Sigmoid colon (tissue), 7 donors: ENCODE measurements around the gene CT83. TPM values are rescaled to one million over a fixed set of nuclear protein-coding genes. Genes with fewer than 3 reads are reported as not detected.
A peak's percentile ranks its signal among the peaks of the same experiment; 100 is the strongest.

Experiments used
- DNase-seq: peaks from one replicate; pipeline ENCODE4 v3.0.0-alpha.2; 2019
- H3K27ac ChIP-seq, 4 donors: fragments of 200-600 bp; sonication (generic); one replicate each; pipeline ENCODE4 v1.5.1; 2016 to 2019; ENCODE audit warnings: mild to moderate bottlenecking in 1 of 4
- H3K27me3 ChIP-seq, 3 donors: fragments of 200-600 bp; sonication (generic); one replicate each; pipeline ENCODE4 v1.5.1; 2019; ENCODE audit warnings: mild to moderate bottlenecking in 1 of 3
- H3K36me3 ChIP-seq, 4 donors: fragments of 200-600 bp; sonication (generic); one replicate each; pipeline ENCODE4 v1.5.1; 2016 to 2019
- H3K4me1 ChIP-seq, 4 donors: fragments of 200-600 bp; sonication (generic); one replicate each; pipeline ENCODE4 v1.5.1; 2017 to 2019
- H3K4me3 ChIP-seq, 4 donors: fragments of 200-600 bp; sonication (generic); one replicate each; pipeline ENCODE4 v1.5.1; 2017 to 2019; ENCODE audit warnings: mild to moderate bottlenecking in 2 of 4, moderate library complexity in 1 of 4
- H3K9me3 ChIP-seq, 4 donors: fragments of 200-600 bp in 3 of 4; sonication (generic) in 3 of 4; one replicate each; pipeline versions ENCODE4 v1.5.1 to v1.6.1; 2013 to 2019
- EP300 ChIP-seq, 4 donors: sonication (generic); formaldehyde crosslinking; IDR thresholded peaks; one replicate each; pipeline ENCODE4 v1.6.1; 2017; ENCODE audit warnings: antibody characterized with exemption in 4 of 4
- POLR2A ChIP-seq, 2 donors: fragments of 450-650 bp; IDR thresholded peaks; one replicate each; pipeline ENCODE4 v1.6.1; 2016; ENCODE audit warnings: antibody characterized with exemption in 2 of 2, mild to moderate bottlenecking in 2 of 2, moderate library complexity in 2 of 2
- POLR2AphosphoS5 ChIP-seq, 4 donors: sonication (generic); formaldehyde crosslinking; IDR thresholded peaks; one replicate each; pipeline ENCODE4 v1.6.1; 2017; ENCODE audit warnings: antibody characterized with exemption in 4 of 4
- WGBS, 2 donors: extraction: QIAGEN DNeasy Blood & Tissue Kit; methylation state at CpG; one replicate each; pipeline ENCODE4 v1.1.7; 2013; 5-methylcytosine and 5-hydroxymethylcytosine counted together
- intact Hi-C: fragments of 100-400 bp; cut with DNase I; formaldehyde crosslinking; loops from one replicate; pipeline ENCODE4 v1.15.1; 2023
- polyA plus RNA-seq, 3 donors: library from polyadenylated mRNA; stranded (reverse); fragments of 200-250 nt; gene quantifications; one replicate each; pipeline ENCODE4 v1.2.3, GENCODE V29; 2013
- total RNA-seq, 4 donors: library from RNA; depleted of rRNA; stranded (reverse); fragments of >200 nt; gene quantifications; one replicate each; pipeline ENCODE4 v1.1.0, GENCODE V29; 2016
- TF ChIP-seq, protein P1 (sequence below), 4 experiments: fragments of 450-650 bp in 3 of 4; fragments of 200-600 bp in 1 of 4; IDR thresholded peaks; one replicate each; pipeline ENCODE4 v1.5.1; 2016 to 2019; ENCODE audit warnings: antibody characterized with exemption in 4 of 4, mild to moderate bottlenecking in 3 of 4, moderate library complexity in 2 of 4
- donor health status: healthy with polysubstance abuse.
- donor health status: Bipolar disorder and iron deficiency.
- donor health status: healthy.

CT83 gene, protein sequence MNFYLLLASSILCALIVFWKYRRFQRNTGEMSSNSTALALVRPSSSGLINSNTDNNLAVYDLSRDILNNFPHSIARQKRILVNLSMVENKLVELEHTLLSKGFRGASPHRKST
- total RNA-seq (not detected), polyA plus RNA-seq (not detected)

DNA sequence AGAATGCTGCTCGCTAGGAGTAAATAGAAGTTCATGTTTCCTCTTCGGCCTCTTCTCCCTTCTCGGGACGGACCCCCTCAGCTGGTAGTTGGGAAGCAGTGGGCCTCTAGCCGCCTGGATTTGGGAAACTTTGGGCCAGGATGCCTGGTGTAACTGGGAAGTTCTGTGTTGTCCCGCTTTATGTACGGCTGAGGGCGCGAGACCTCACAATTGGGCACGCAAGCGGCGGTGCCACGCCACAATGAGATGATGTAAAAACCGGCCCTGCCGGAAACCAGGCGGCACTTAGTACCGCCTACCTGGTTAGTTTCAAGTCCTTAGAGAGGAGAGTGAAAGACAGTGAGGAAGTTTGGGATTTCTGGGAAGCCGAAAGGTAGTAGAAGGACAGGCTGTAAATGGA, at the start of gene CT83:
Gene CT83 (minus strand): TSS at position 155 of the 400 bp plus-strand sequence. CDS start 120 bp downstream, at position 35.
- WGBS, 2 donors, result 95 to 97% methylated on average over 18 of the region's 18 CpGs
- TF ChIP-seq POLR2AphosphoS5 (IDR thresholded peaks at IDR 0.05), result no peak

DNA sequence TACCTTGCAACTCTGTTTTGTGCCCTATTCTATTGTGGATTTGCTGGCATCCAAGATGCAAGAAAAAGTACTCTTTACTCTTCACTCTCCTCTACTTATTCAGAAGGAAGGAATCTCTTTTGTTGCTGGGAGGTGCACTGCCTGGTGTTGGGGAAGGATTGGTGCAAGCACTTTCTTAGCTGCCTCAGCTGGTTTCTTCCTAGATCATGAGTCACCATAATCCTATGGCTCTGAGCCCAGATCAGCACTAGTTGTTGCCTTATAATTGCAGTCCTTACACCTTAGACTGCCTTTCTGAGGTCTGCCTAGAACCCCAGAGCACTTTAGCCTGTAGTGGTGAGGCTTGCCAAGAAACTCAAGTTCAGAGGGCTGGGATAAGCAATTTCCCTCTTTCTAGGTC, 37.0 kb upstream of the CT83 start:
- no peaks in the 10 kb centered on the region for H3K27me3 ChIP-seq
- H3K4me1 ChIP-seq, result no peaks in the 10 kb centered on the region
- intact Hi-C loops, result no loop called here
- no peak overlapping the region for H3K4me3 ChIP-seq
- TF ChIP-seq POLR2A (IDR thresholded peaks at IDR 0.05) (no peak), EP300 (IDR thresholded peaks at IDR 0.05) (no peak), POLR2AphosphoS5 (IDR thresholded peaks at IDR 0.05) (no peak)
- TF ChIP-seq, protein P1, sequence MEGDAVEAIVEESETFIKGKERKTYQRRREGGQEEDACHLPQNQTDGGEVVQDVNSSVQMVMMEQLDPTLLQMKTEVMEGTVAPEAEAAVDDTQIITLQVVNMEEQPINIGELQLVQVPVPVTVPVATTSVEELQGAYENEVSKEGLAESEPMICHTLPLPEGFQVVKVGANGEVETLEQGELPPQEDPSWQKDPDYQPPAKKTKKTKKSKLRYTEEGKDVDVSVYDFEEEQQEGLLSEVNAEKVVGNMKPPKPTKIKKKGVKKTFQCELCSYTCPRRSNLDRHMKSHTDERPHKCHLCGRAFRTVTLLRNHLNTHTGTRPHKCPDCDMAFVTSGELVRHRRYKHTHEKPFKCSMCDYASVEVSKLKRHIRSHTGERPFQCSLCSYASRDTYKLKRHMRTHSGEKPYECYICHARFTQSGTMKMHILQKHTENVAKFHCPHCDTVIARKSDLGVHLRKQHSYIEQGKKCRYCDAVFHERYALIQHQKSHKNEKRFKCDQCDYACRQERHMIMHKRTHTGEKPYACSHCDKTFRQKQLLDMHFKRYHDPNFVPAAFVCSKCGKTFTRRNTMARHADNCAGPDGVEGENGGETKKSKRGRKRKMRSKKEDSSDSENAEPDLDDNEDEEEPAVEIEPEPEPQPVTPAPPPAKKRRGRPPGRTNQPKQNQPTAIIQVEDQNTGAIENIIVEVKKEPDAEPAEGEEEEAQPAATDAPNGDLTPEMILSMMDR (IDR thresholded peaks at IDR 0.05), result no peak
- no peaks in the 10 kb centered on the region for H3K36me3 ChIP-seq
- no peaks in the 10 kb centered on the region for H3K9me3 ChIP-seq
- no peak for DNase-seq
- no peak overlapping the region for H3K27ac ChIP-seq

More for the DNA sequence above, at the start of gene CT83:
- DNase-seq, result no peak
- Histone ChIP-seq H3K27ac (no peak within 1 kb of the TSS), H3K4me1 (no peaks in the 10 kb centered on the region), H3K9me3 (no peaks in the 10 kb centered on the region), H3K27me3 (no peaks in the 10 kb centered on the region), H3K36me3 (no peaks in the 10 kb centered on the region), H3K4me3 (no peak within 1 kb of the TSS)
- intact Hi-C loops, result no loop called here

DNA sequence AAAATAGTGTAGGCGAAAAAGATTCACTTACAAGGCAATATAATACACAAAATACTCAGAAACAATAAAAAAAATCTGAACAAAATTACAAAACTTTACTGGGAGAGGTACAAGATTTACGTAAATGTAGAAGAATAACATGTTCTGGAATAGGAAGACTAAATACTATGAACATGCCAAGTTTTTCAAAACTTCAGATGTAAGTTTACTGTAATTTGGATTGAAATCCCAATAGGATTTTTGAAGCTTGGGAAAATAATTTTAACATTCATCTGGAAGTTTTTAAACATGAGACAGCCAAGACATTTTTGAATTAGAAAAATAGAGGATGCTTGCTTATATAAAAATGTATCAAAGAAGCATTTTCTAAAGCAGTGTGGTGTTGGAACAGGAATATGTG, 30.5 kb upstream of the CT83 start:
- no peak for TF ChIP-seq EP300 (IDR thresholded peaks at IDR 0.05)
- TF ChIP-seq, protein P1 (IDR thresholded peaks at IDR 0.05), result no peak
- Histone ChIP-seq H3K27me3 (no peaks in the 10 kb centered on the region), H3K4me1 (no peaks in the 10 kb centered on the region), H3K27ac (no peak overlapping the region), H3K4me3 (no peak overlapping the region), H3K9me3 (no peaks in the 10 kb centered on the region), H3K36me3 (no peaks in the 10 kb centered on the region)
- WGBS, 2 donors, result 80 to 85% methylated on average over 2 of the region's 2 CpGs
- intact Hi-C loops, result no loop called here
- no peak for DNase-seq

DNA sequence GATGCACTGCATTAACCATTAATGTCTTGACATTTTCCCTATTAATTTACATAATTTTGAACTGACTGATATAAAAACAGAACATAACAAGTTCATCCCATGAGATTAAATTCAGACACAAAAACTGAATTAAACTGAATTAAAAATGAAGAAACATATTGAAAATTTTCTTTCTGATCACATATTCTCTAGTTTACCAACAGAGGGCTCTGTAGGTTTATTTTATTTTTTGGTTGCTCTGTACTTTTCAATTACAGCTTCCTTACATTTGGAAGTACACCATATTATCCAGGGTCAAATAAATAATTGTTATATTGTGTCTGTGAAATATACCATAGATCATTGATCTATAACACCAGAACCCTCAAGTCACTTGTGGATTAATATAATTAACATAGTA, 27.3 kb upstream of the CT83 start:
- Histone ChIP-seq H3K4me1 (no peaks in the 10 kb centered on the region), H3K27me3 (no peaks in the 10 kb centered on the region)

DNA sequence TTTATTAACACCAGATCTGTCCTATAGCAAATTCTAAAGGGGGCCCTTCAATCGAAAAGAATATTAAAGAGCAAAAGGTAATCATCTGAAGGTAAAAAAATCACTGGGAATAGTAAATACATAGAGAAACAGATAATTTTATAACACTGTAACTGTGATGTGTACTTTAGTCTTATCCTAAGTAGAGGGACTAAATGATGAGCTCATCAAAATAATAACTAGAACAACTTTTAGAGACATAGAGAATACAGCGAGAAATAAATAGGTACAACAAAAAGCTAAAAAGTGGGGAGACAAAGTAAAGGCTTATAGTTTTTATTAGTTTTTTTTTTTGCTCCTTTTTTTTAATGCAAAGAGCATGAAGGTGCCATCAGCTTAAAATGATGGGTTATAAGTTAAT, 17.3 kb upstream of the CT83 start:
- Histone ChIP-seq H3K27ac (no peak overlapping the region), H3K4me1 (no peaks in the 10 kb centered on the region), H3K9me3 (no peaks in the 10 kb centered on the region), H3K36me3 (no peaks in the 10 kb centered on the region), H3K27me3 (no peaks in the 10 kb centered on the region), H3K4me3 (no peak overlapping the region)
- DNase-seq, result no peak
- 87 to 89% methylated on average over 2 of the region's 2 CpGs for WGBS, 2 donors
- TF ChIP-seq, protein P1 (IDR thresholded peaks at IDR 0.05), result no peak
- TF ChIP-seq EP300 (IDR thresholded peaks at IDR 0.05) (no peak), POLR2AphosphoS5 (IDR thresholded peaks at IDR 0.05) (no peak)
- intact Hi-C loops, result no loop called here

More for the DNA sequence above, 27.3 kb upstream of the CT83 start:
- no peaks in the 10 kb centered on the region for H3K36me3 ChIP-seq
- H3K27ac ChIP-seq, result no peak overlapping the region
- H3K4me3 ChIP-seq, result no peak overlapping the region
- intact Hi-C loops, result no loop called here
- H3K9me3 ChIP-seq, result no peaks in the 10 kb centered on the region
- no peak for TF ChIP-seq POLR2AphosphoS5 (IDR thresholded peaks at IDR 0.05)
- TF ChIP-seq, protein P1 (IDR thresholded peaks at IDR 0.05), result peak in 1 of 4 experiments; percentile 7
- no peak for DNase-seq
